ENCODE measurements around the gene HPGDS.
"Not testable (repeated sequence)": the region's sequence is repeated elsewhere in the genome, so short reads cannot be mapped to it uniquely, and the experiment has no call there.

Gene HPGDS

GRCh38 chr4:94332983-94333590, 9.5 kb downstream of the HPGDS start:
- in situ Hi-C loops (cut with MboI; ENCODE audit: low sequenced_read_pairs): no loop called here

GRCh38 chr4:94329933-94330332, 12.7 kb downstream of the HPGDS start:
- in situ Hi-C loops (cut with MboI; ENCODE audit: low sequenced_read_pairs): no loop called here

GRCh38 chr4:94325835-94326234, 16.8 kb downstream of the HPGDS start:
- in situ Hi-C loops (cut with MboI; ENCODE audit: low sequenced_read_pairs): no loop called here

- in situ Hi-C loops (cut with MboI; ENCODE audit: low sequenced_read_pairs): not testable (repeated sequence)
These were observed 22.7 kb downstream of the HPGDS start for GRCh38 chr4:94319927-94320326.

GRCh38 chr4:94307231-94307871, 35.3 kb downstream of the HPGDS start:
- in situ Hi-C loops (cut with MboI; ENCODE audit: low sequenced_read_pairs): no loop called here

- in situ Hi-C loops (cut with MboI; ENCODE audit: low sequenced_read_pairs): no loop called here
These were observed 35.9 kb downstream of the HPGDS start for GRCh38 chr4:94306713-94307112.

- in situ Hi-C loops (cut with MboI; ENCODE audit: low sequenced_read_pairs): no loop called here
These were observed 37.0 kb downstream of the HPGDS start for GRCh38 chr4:94305466-94306225.

- in situ Hi-C loops (cut with MboI; ENCODE audit: low sequenced_read_pairs): no loop called here
These were observed 38.2 kb downstream of the HPGDS start for GRCh38 chr4:94304365-94304971.

- in situ Hi-C loops (cut with MboI; ENCODE audit: low sequenced_read_pairs): no loop called here
These were observed 40.4 kb downstream of the HPGDS start for GRCh38 chr4:94302191-94302590.

GRCh38 chr4:94298725-94299252, 43.8 kb downstream of the HPGDS start:
- in situ Hi-C loops (cut with MboI; ENCODE audit: low sequenced_read_pairs): no loop called here

GRCh38 chr4:94295473-94295872, 47.2 kb downstream of the HPGDS start:
- in situ Hi-C loops (cut with MboI; ENCODE audit: low sequenced_read_pairs): not testable (repeated sequence)

- in situ Hi-C loops (cut with MboI; ENCODE audit: low sequenced_read_pairs): not testable (repeated sequence)
These were observed 48.7 kb downstream of the HPGDS start for GRCh38 chr4:94293981-94294380.

- in situ Hi-C loops (cut with MboI; ENCODE audit: low sequenced_read_pairs): no loop called here
These were observed 52.4 kb downstream of the HPGDS start for GRCh38 chr4:94290245-94290644.

- in situ Hi-C loops (cut with MboI; ENCODE audit: low sequenced_read_pairs): no loop called here
These were observed 57.0 kb downstream of the HPGDS start for GRCh38 chr4:94285666-94286065.

- in situ Hi-C loops (cut with MboI; ENCODE audit: low sequenced_read_pairs): no loop called here
These were observed 57.7 kb downstream of the HPGDS start for GRCh38 chr4:94284889-94285288.

GRCh38 chr4:94278781-94279180, 63.9 kb downstream of the HPGDS start:
- in situ Hi-C loops (cut with MboI; ENCODE audit: low sequenced_read_pairs): no loop called here

- in situ Hi-C loops (cut with MboI; ENCODE audit: low sequenced_read_pairs): no loop called here
These were observed 65.1 kb downstream of the HPGDS start for GRCh38 chr4:94277534-94277933.

GRCh38 chr4:94276204-94276603, 66.4 kb downstream of the HPGDS start:
- in situ Hi-C loops (cut with MboI; ENCODE audit: low sequenced_read_pairs): no loop called here

GRCh38 chr4:94274912-94275311, 67.7 kb downstream of the HPGDS start:
- in situ Hi-C loops (cut with MboI; ENCODE audit: low sequenced_read_pairs): no loop called here

GRCh38 chr4:94271248-94271647, 71.4 kb downstream of the HPGDS start:
- in situ Hi-C loops (cut with MboI; ENCODE audit: low sequenced_read_pairs): no loop called here

GRCh38 chr4:94267037-94267436, 75.6 kb downstream of the HPGDS start:
- in situ Hi-C loops (cut with MboI; ENCODE audit: low sequenced_read_pairs): no loop called here

All from hTERT RPE-1 (cell line).